ENCODE data around the gene C20orf204. TPM values are rescaled to one million over a fixed set of nuclear protein-coding genes. Genes with fewer than 3 reads are reported as not detected.

The C20orf204 gene
- polyA plus RNA-seq, 1 donor from 2014 or later, result 6.0 TPM

- Histone ChIP-seq H3K4me3 (ENCODE audit: low read length) (no peak overlapping the region), H3K36me3 (ENCODE audit: insufficient read depth, low read length) (no peaks in the 10 kb centered on the region), H3K9me2 (ENCODE audit: insufficient read depth, low read length) (no peaks in the 10 kb centered on the region), H3K79me2 (replicated peaks; ENCODE audit: insufficient read depth, low read length) (no peaks in the 10 kb centered on the region), H3F3A (ENCODE audit: insufficient read depth, low read length, poor library complexity, severe bottlenecking) (no peaks in the 10 kb centered on the region), H4K20me1 (ENCODE audit: insufficient read depth) (no peaks in the 10 kb centered on the region), H3K27me3 (ENCODE audit: insufficient read depth, low read depth, low read length) (peaks cover 22% of the 10 kb centered on the region), H3K9me3 (ENCODE audit: low read length) (no peaks in the 10 kb centered on the region), H3K9ac (ENCODE audit: low read length) (no peak overlapping the region), H3K27ac (ENCODE audit: low read length) (no peak overlapping the region), H2AFZ (ENCODE audit: low read depth, low read length) (no peak overlapping the region), H3K4me2 (ENCODE audit: low read length) (no peak overlapping the region)
- no peak for TF ChIP-seq SMC3 (conservative IDR thresholded peaks at IDR 0.05; ENCODE audit: poor library complexity)
Measured at GRCh38 chr20:64082126-64082731, 46.2 kb downstream of the C20orf204 start.

- peak overlapping the region; percentile 71 for H3K4me3 ChIP-seq (ENCODE audit: low read length)
- no peaks in the 10 kb centered on the region for H3K36me3 ChIP-seq (ENCODE audit: insufficient read depth, low read length)
- no peak overlapping the region for H3K27ac ChIP-seq (ENCODE audit: low read length)
- no peaks in the 10 kb centered on the region for H3K9me3 ChIP-seq (ENCODE audit: low read length)
- no peaks in the 10 kb centered on the region for H3K79me2 ChIP-seq (replicated peaks; ENCODE audit: insufficient read depth, low read length)
- H3K9me2 ChIP-seq (ENCODE audit: insufficient read depth, low read length), result no peaks in the 10 kb centered on the region
- no peaks in the 10 kb centered on the region for H3F3A ChIP-seq (ENCODE audit: insufficient read depth, low read length, poor library complexity, severe bottlenecking)
- H3K4me2 ChIP-seq (ENCODE audit: low read length), result no peak overlapping the region
- peaks cover 22% of the 10 kb centered on the region for H3K27me3 ChIP-seq (ENCODE audit: insufficient read depth, low read depth, low read length)
- no peaks in the 10 kb centered on the region for H4K20me1 ChIP-seq (ENCODE audit: insufficient read depth)
- H3K9ac ChIP-seq (ENCODE audit: low read length), result peak overlapping the region; percentile 36
- TF ChIP-seq TAF1 (IDR thresholded peaks at IDR 0.05; ENCODE audit: low read depth), result no peak
- TF ChIP-seq EZH2 (IDR thresholded peaks at IDR 0.05; ENCODE audit: borderline replicate concordance, insufficient read depth, low read length, poor library complexity, severe bottlenecking), result no peak
- TF ChIP-seq RAD21 (conservative IDR thresholded peaks at IDR 0.05), result no peak
- TF ChIP-seq EP300 (conservative IDR thresholded peaks at IDR 0.05; ENCODE audit: poor library complexity, severe bottlenecking), result no peak
- no peak for TF ChIP-seq SMC3 (conservative IDR thresholded peaks at IDR 0.05; ENCODE audit: poor library complexity)
- no peak for TF ChIP-seq POLR2AphosphoS5 (IDR thresholded peaks at IDR 0.05)
- TF ChIP-seq CTCF (IDR thresholded peaks at IDR 0.05; ENCODE audit: poor library complexity, severe bottlenecking), result no peak
- no peak for TF ChIP-seq MXI1 (conservative IDR thresholded peaks at IDR 0.05; ENCODE audit: poor library complexity, severe bottlenecking)
- TF ChIP-seq, protein P1, sequence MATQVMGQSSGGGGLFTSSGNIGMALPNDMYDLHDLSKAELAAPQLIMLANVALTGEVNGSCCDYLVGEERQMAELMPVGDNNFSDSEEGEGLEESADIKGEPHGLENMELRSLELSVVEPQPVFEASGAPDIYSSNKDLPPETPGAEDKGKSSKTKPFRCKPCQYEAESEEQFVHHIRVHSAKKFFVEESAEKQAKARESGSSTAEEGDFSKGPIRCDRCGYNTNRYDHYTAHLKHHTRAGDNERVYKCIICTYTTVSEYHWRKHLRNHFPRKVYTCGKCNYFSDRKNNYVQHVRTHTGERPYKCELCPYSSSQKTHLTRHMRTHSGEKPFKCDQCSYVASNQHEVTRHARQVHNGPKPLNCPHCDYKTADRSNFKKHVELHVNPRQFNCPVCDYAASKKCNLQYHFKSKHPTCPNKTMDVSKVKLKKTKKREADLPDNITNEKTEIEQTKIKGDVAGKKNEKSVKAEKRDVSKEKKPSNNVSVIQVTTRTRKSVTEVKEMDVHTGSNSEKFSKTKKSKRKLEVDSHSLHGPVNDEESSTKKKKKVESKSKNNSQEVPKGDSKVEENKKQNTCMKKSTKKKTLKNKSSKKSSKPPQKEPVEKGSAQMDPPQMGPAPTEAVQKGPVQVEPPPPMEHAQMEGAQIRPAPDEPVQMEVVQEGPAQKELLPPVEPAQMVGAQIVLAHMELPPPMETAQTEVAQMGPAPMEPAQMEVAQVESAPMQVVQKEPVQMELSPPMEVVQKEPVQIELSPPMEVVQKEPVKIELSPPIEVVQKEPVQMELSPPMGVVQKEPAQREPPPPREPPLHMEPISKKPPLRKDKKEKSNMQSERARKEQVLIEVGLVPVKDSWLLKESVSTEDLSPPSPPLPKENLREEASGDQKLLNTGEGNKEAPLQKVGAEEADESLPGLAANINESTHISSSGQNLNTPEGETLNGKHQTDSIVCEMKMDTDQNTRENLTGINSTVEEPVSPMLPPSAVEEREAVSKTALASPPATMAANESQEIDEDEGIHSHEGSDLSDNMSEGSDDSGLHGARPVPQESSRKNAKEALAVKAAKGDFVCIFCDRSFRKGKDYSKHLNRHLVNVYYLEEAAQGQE (IDR thresholded peaks at IDR 0.05; ENCODE audit: borderline replicate concordance), result no peak
- H2AFZ ChIP-seq (ENCODE audit: low read depth, low read length), result no peak overlapping the region
Measured at GRCh38 chr20:64082820-64083377, 46.9 kb downstream of the C20orf204 start.

Measured in neural cell (in vitro differentiated cells).